CD4-positive, alpha-beta T cell treated with Interleukin-6 for 4 hours (primary cell): ENCODE measurements around the gene RRBP1.
"Not testable (repeated sequence)": the region's sequence is repeated elsewhere in the genome, so short reads cannot be mapped to it uniquely, and the experiment has no call there.

Experiments used
- DNase-seq: peaks from one replicate; pipeline ENCODE4 v3.0.0-alpha.2; 2020; ENCODE audit warnings: mixed read lengths

RRBP1 gene

GRCh38 chr20:17662333-17663039 is 19.6 kb downstream of the RRBP1 start:
- no peak for DNase-seq

- DNase-seq, result no peak
These were observed 20.8 kb downstream of the RRBP1 start for GRCh38 chr20:17661121-17661744.

GRCh38 chr20:17660667-17661066 is 21.4 kb downstream of the RRBP1 start:
- no peak for DNase-seq

- no peak for DNase-seq
These were observed 22.2 kb downstream of the RRBP1 start for GRCh38 chr20:17659801-17660200.

- not testable (repeated sequence) for DNase-seq
These were observed 22.7 kb downstream of the RRBP1 start for GRCh38 chr20:17659344-17659743.

GRCh38 chr20:17658648-17658993 is 23.4 kb downstream of the RRBP1 start:
- no peak for DNase-seq

- no peak for DNase-seq
These were observed 24.0 kb downstream of the RRBP1 start for GRCh38 chr20:17657898-17658647.

- DNase-seq, result no peak
These were observed 24.8 kb downstream of the RRBP1 start for GRCh38 chr20:17657079-17657825.

GRCh38 chr20:17655865-17656479 is 26.1 kb downstream of the RRBP1 start:
- DNase-seq, result no peak

GRCh38 chr20:17655286-17655651 is 26.8 kb downstream of the RRBP1 start:
- DNase-seq, result no peak

GRCh38 chr20:17654649-17655285 is 27.3 kb downstream of the RRBP1 start:
- DNase-seq, result peak; percentile 42

GRCh38 chr20:17653835-17654648 is 28.0 kb downstream of the RRBP1 start:
- no peak for DNase-seq

- DNase-seq, result no peak
These were observed 29.6 kb downstream of the RRBP1 start for GRCh38 chr20:17652411-17652810.

- DNase-seq, result no peak
These were observed 30.2 kb downstream of the RRBP1 start for GRCh38 chr20:17651760-17652388.

GRCh38 chr20:17651129-17651759 is 30.8 kb downstream of the RRBP1 start:
- DNase-seq, result no peak

GRCh38 chr20:17650301-17651128 is 31.5 kb downstream of the RRBP1 start:
- no peak for DNase-seq

- DNase-seq, result peak; percentile 58
These were observed 33.0 kb downstream of the RRBP1 start for GRCh38 chr20:17648791-17649730.

- DNase-seq, result no peak
These were observed 33.8 kb downstream of the RRBP1 start for GRCh38 chr20:17648315-17648646.
